ENCODE results near the gene JOSD2. TPM values are rescaled to one million over a fixed set of nuclear protein-coding genes. Genes with fewer than 3 reads are reported as not detected.
A peak's percentile ranks its signal among the peaks of the same experiment; 100 is the strongest.

The JOSD2 gene
- total RNA-seq, 2 experiments from 2014 or later, result 29.5 to 36.2 TPM

DNA sequence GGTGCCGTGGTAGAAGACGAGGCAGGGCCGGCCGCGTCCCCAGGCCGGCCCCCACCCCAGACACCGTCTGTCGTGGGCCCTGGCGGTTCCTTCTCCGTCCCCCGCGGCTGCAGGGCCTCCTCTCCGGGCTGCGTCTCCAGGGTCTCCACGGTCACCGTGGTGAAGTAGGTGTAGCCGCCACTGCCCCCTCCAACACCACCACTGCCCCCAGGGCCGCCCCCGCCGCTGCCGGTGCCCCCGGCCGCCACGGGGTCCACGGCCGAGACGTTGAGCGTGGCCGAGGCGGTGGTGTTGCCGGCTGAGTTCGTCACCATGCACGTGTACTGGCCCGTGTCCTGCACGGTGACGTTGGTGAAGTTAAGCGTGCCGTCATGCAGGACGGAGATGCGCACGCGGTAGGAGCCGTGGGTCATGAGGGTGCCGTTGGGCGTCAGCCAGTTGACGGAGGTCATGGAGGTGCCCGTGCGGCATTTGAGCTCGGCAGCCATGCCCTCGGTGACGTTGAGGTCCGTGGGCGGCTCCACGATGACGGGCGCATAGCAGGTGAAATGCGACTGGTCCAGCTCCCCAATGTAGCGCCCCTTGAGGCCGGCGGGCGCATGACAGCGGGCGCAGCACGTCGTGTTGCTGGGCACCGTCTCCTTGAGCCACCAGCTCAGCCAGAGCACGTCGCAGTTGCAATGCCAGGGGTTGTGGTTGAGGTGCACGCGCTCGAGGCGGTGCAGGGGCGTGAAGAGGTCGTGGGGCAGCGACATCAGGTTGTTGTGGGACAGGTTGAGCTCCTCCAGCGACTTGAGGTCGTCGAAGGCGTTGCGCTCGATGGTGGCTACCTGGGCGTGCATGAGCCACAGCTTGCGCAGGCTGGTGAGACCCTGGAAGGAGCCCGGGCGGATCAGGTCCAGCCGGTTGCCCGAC is 7.4 kb upstream of the JOSD2 start:
- H3K27ac Mint-ChIP-seq, result no peak overlapping the region
- H3K9me3 Mint-ChIP-seq, result no peaks in the 10 kb centered on the region
- peaks cover 3% of the 10 kb centered on the region for H3K27me3 Mint-ChIP-seq
- H3K4me3 Mint-ChIP-seq, result no peak overlapping the region
- no peak for DNase-seq
- POLR2A ChIA-PET, result no interaction called here
- no peaks in the 10 kb centered on the region for H3K36me3 Mint-ChIP-seq
- CTCF ChIA-PET, result interaction anchor here (1.3 to 1.5 kb wide), 2 partner anchors 19 to 58 kb away, joined by 3 to 5 read pairs; no protein-coding TSS in a partner anchor
- H3K4me1 Mint-ChIP-seq (ENCODE audit: low read depth), result peaks cover 3% of the 10 kb centered on the region
- intact Hi-C loops (cut with micrococcal nuclease), result no loop called here

DNA sequence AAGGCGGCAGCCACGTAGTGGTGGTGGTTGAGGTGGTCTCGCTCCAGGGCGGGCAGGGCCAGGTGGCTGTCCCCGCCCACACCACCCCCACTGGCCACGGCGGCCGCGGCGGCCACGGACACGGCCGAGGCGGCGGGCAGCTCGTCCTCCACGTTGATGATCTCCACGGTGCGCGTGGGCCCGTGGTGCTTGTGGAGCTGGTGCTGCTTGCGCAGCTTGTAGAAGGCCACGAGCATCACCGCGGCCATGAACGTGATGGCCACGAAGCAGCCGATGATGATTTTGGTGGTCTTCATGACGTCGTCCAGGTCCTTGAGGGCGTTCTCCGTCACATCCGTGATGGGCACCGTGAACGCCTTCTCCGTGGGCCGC is 6.7 kb upstream of the JOSD2 start:
- Mint-ChIP-seq H3K27me3 (peaks cover 6% of the 10 kb centered on the region), H3K36me3 (no peaks in the 10 kb centered on the region), H3K4me3 (no peak overlapping the region), H3K9me3 (no peaks in the 10 kb centered on the region), H3K4me1 (ENCODE audit: low read depth) (peaks cover 3% of the 10 kb centered on the region), H3K27ac (no peak overlapping the region)
- DNase-seq, result no peak
- ChIA-PET POLR2A (no interaction called here), CTCF (interaction anchor here (1.3 kb wide), 1 partner anchor 57 kb away, joined by 5 read pairs; no protein-coding TSS in a partner anchor)
- intact Hi-C loops (cut with micrococcal nuclease), result no loop called here

DNA sequence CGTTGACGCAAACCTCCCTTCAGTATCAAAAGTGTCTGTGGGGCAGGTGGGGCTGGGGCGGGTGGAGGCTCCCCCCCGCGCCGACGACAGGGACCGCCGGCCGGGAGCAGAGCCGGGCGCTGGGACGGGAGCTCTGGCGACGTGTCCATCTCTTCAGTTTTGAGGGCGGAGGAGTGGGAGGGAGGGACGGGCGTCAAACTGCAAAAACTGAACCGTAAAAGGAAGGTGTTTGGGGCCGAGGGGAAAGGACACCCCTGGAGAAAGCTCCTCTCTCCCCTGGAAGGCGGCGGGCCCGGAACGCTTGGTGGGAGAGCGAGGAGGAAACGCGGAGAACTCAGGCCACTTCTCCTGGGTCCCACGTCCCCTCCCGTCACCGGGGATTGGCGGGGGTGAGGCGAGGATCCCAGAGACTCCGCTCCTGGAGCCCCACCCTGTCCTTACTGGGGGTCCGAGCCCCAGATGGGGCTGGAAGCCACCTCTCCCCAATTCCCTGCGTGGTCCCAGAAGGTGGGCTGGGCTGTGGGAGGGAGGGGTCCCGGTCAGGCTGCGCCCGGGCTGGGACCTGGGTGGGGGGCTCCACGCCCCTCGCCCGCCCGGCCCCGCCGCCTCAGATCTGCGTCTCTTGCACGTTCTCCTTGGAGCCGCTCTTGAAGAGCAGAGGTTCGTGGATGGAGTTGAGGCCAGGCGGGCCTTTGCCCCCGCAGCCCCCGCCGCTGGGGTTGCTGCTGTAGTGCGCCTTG is 6.1 kb upstream of the JOSD2 start:
- no peaks in the 10 kb centered on the region for H3K36me3 Mint-ChIP-seq
- H3K9me3 Mint-ChIP-seq, result no peaks in the 10 kb centered on the region
- DNase-seq, result no peak
- ChIA-PET CTCF (no interaction called here), POLR2A (no interaction called here)
- no peak overlapping the region for H3K27ac Mint-ChIP-seq
- intact Hi-C loops (cut with micrococcal nuclease), result no loop called here
- H3K4me1 Mint-ChIP-seq (ENCODE audit: low read depth), result peaks cover 3% of the 10 kb centered on the region
- peaks cover 6% of the 10 kb centered on the region for H3K27me3 Mint-ChIP-seq
- no peak overlapping the region for H3K4me3 Mint-ChIP-seq

DNA sequence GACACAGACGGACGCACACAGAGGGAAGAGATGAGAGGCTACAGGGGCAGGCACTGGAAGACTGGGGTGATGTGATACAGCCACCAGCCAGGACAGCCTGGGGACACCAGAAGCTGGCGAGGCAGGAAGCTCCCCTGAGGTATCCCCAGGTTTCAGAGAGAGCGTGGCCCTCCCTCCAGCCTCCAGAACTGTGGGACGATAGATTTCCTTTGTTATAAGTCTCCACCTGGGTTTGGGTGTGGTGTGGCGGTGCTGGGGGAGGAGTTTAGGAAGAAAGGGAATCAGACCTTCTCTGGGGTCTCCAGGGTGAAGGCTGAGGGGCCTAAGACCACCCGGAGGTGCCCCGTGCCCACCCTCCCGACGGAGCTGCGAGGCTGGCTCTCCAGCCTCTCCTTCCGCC is 5.5 kb upstream of the JOSD2 start:
- Mint-ChIP-seq H3K36me3 (no peaks in the 10 kb centered on the region), H3K27me3 (peaks cover 6% of the 10 kb centered on the region), H3K4me1 (ENCODE audit: low read depth) (peaks cover 8% of the 10 kb centered on the region), H3K9me3 (no peaks in the 10 kb centered on the region), H3K4me3 (no peak overlapping the region), H3K27ac (no peak overlapping the region)
- intact Hi-C loops (cut with micrococcal nuclease), result no loop called here
- ChIA-PET POLR2A (no interaction called here), CTCF (no interaction called here)
- no peak for DNase-seq

DNA sequence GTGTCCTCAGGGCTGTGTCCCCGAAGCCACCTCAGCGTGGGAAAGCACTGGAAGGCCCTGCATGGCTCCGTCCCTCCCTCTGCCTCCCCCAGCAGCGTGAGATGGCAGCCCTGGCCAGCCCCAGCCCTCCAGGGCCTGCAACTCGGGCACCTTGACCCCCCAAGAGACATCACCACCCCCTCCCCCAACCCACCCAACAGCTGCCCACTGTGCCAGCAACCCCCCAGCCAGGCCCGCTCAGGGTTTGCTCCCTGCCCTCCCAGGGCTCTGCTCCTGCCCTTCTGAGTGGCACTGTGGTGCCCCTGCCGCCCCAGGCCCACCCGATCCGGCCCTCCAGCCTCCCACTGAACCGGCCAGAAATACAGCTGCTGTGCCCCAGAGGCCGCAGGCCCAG is 4.2 kb upstream of the JOSD2 start:
- no peak for DNase-seq
- H3K4me1 Mint-ChIP-seq (ENCODE audit: low read depth), result peaks cover 14% of the 10 kb centered on the region
- H3K27ac Mint-ChIP-seq, result no peak overlapping the region
- no peak overlapping the region for H3K4me3 Mint-ChIP-seq
- peaks cover 6% of the 10 kb centered on the region for H3K27me3 Mint-ChIP-seq
- H3K36me3 Mint-ChIP-seq, result no peaks in the 10 kb centered on the region
- intact Hi-C loops (cut with micrococcal nuclease), result no loop called here
- CTCF ChIA-PET, result no interaction called here
- POLR2A ChIA-PET, result no interaction called here
- no peaks in the 10 kb centered on the region for H3K9me3 Mint-ChIP-seq

DNA sequence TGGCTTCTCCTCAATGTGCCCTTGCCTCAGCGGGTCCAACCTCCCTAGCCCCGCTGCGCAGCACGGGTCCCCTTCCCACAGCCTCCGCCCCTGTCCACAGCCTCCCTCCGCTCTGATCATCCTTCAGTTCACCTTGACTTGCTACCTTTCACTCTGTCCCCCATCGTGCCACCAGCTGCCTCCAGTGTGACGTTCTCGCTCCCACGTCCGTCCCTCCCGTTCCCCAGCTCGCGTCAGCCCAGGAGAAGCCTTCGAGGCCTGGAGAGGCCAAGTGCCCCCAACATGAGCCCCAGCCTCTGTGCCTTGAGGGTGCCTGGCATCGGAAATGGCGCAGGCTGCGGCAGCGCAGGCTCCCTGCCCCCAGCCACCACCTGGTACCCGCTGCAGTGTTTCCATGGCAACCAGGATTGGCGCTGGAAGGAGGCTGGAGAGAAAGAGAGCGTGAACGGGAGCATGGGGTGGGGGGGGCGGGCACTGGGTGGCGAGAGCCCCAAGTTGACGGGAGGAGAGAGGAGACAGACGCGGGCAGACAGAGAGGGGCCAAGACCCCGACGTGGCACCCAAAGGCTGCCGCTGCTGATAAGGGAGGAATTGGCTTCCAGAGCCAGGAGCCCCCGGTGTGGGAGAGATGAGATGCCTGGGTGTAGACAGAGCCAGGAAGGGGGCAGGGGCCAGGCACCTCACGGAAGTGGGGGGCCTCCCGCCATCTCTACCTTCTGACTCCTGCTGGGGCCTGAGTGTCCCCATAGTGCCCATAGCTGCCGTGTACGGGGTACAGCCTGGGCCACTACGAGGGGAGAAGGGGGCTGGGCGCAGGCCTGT is 3.6 kb upstream of the JOSD2 start:
- H3K27me3 Mint-ChIP-seq, result peaks cover 6% of the 10 kb centered on the region
- no peaks in the 10 kb centered on the region for H3K36me3 Mint-ChIP-seq
- CTCF ChIA-PET, result no interaction called here
- H3K4me3 Mint-ChIP-seq, result no peak overlapping the region
- POLR2A ChIA-PET, result no interaction called here
- H3K9me3 Mint-ChIP-seq, result no peaks in the 10 kb centered on the region
- H3K4me1 Mint-ChIP-seq (ENCODE audit: low read depth), result peaks cover 14% of the 10 kb centered on the region
- no peak overlapping the region for H3K27ac Mint-ChIP-seq
- intact Hi-C loops (cut with micrococcal nuclease), result no loop called here
- DNase-seq, result no peak

DNA sequence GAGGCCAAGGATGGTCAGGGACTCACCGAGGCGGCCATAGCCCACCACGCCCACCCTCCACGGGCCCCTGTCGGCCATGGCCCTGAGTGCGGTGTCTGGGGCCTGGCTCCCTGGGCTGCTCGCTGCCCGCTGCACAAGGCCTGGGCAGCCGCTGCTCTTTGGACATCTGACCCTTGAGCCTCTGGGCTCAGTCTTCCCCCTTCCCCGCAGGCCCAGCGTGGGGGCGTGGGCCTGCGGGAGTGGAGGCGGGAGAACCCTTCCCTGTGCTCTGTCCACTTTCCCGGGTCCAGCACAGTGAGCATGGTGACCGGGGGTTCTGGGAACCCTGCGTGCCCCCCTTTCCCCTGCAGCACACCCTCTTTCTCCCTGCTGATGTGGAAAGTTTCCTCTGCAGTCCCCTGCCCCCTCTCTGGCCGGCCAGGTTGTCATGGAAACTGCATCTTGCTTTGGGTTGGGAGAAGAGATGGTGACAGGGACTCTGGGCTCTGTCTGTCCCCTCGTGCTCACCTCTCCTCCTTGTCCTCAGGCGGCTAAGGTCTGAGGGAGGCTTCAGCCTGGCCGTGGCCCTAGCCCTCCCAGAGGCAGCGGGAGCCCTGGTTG is 2.9 kb upstream of the JOSD2 start, which contains the start of gene ASPDH:
ASPDH (minus strand) TSS at position 168 of the 600 bp plus-strand sequence; CDS start at position 78, 90 bp downstream.
- CTCF ChIA-PET, result no interaction called here
- no peak within 1 kb of the TSS for H3K4me3 Mint-ChIP-seq
- POLR2A ChIA-PET, result no interaction called here
- intact Hi-C loops (cut with micrococcal nuclease), result no loop called here
- peaks cover 18% of the 10 kb centered on the region for H3K4me1 Mint-ChIP-seq (ENCODE audit: low read depth)
- H3K9me3 Mint-ChIP-seq, result no peaks in the 10 kb centered on the region
- H3K36me3 Mint-ChIP-seq, result peaks cover 3% of the 10 kb centered on the region
- H3K27ac Mint-ChIP-seq, result no peak within 1 kb of the TSS
- H3K27me3 Mint-ChIP-seq, result peaks cover 6% of the 10 kb centered on the region
- no peak for DNase-seq

DNA sequence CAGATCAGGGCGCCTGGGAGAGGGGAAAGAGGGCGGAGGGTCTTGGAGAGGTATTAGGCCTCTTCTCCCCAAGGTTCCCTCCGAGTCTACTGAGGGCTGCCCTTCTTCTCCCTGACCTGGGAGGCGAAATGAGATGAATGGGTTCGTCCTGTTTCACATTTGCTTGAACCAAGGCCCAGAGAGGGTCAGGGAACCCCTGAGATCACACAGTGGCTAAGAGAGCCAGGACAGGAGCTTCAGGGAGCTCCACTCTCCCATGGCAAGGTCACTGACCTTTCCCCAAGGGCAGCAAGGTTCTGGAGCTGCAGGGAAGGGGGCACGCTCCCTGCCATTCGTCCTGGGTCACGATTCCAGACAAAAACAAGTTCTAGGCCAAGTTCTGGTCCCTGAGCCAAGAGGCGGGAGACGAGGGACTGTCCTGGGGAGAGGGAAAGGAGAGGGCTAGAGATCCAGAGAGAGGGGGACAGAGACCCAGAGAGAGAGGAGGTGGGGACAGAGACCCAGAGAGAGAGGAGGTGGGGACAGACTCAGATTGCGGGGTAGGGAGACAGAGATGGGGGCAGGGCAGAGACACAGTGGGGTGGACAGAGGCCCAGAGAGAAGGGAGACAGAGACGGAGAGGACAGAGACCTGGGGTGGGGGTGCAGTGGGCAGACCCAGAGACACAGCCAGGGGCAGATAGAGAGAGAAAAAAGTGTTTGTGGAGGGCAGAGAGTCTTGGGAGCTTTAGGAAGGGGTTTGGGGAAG is 2.2 kb upstream of the JOSD2 start:
- Mint-ChIP-seq H3K4me3 (no peak overlapping the region), H3K27me3 (peaks cover 5% of the 10 kb centered on the region), H3K4me1 (ENCODE audit: low read depth) (peaks cover 18% of the 10 kb centered on the region), H3K27ac (no peak overlapping the region), H3K9me3 (no peaks in the 10 kb centered on the region), H3K36me3 (peaks cover 3% of the 10 kb centered on the region)
- ChIA-PET POLR2A (no interaction called here), CTCF (no interaction called here)
- DNase-seq, result no peak
- intact Hi-C loops (cut with micrococcal nuclease), result no loop called here

DNA sequence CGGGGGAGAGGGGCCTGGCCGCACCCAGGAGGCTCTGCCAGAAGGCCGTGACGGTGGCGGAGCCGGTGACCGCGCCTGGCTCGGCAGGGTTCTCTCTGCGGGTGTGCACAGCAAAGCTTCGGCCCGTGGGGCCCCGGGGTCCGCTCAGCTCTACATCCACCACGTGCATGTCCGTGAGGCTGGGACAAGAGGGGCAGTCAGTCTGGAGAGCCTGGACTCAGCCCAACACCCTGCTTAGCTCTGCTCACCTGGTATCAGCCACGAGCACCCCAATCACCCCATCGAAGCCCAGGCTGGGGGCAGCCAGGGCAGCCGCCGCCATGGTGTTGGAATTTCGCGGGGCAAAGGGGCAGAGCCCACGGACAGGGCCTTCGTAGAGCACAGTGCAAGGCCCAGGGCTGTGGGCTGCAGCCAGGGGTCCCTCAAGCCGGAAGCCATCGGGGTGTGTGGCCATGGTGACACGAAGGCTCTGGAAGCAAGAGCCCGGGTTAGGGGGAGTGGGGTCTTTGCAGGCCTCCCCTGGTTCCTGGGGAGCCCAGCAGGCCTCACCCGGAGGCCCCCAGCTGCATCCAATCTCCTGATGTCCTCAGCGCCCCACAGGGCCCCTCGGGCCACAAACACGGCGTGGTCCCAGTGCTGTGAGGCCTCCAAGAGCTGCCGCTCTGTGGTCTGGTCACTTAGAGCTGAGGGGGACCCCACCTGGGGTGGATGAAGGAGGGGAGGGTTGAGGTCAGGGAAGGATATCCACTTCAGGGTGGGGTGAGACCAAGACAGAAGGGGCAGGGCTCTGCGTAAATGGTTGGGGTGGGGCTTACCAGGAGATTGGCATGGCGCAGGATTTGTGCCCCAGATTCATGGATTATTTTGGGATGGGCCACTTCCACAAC is 1.4 kb upstream of the JOSD2 start:
- H3K36me3 Mint-ChIP-seq, result peaks cover 3% of the 10 kb centered on the region
- no peak overlapping the region for H3K4me3 Mint-ChIP-seq
- H3K27ac Mint-ChIP-seq, result no peak overlapping the region
- peaks cover 5% of the 10 kb centered on the region for H3K27me3 Mint-ChIP-seq
- peaks cover 18% of the 10 kb centered on the region for H3K4me1 Mint-ChIP-seq (ENCODE audit: low read depth)
- ChIA-PET POLR2A (interaction anchor here (1.0 to 1.6 kb wide), 2 partner anchors 10 to 36 kb away, joined by 3 to 4 read pairs; partner anchors contain the start of genes EMC10 and GARIN5A), CTCF (interaction anchor here (0.9 to 2.2 kb wide), 2 partner anchors 26 to 44 kb away, joined by 5 to 9 read pairs; no protein-coding TSS in a partner anchor)
- no peaks in the 10 kb centered on the region for H3K9me3 Mint-ChIP-seq
- intact Hi-C loops (cut with micrococcal nuclease), result no loop called here
- DNase-seq, result no peak

DNA sequence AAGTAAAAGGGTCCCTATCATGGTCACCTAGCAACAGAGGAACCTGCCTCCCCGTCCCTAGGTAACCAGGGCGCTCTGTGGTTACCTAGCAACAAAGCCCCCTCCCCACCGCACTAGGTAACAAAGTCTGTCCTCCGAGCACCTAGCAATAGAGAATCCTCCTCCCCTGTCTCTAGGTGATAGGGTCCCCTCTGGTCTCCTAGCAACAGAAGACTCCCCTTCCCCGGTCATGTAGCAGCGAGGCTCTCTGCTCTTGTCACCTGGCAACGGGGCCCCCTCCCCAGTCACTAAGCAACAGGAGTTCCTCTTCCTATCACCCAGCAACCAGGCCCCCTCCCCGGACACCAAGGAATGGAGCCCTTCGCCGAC is 307 bp downstream of the JOSD2 start:
- CTCF ChIA-PET, result interaction anchor here (0.8 to 2.2 kb wide), 3 partner anchors 24 to 154 kb away, joined by 4 to 9 read pairs (median 5); no protein-coding TSS in a partner anchor
- Mint-ChIP-seq H3K36me3 (peaks cover 3% of the 10 kb centered on the region), H3K27me3 (peaks cover 5% of the 10 kb centered on the region), H3K4me1 (ENCODE audit: low read depth) (peaks cover 18% of the 10 kb centered on the region), H3K4me3 (peak overlapping the region; percentile 87), H3K9me3 (no peaks in the 10 kb centered on the region), H3K27ac (peak overlapping the region; percentile 82)
- intact Hi-C loops (cut with micrococcal nuclease), result loop anchor here (1.0 to 2.0 kb wide), 5 partner anchors 34 to 598 kb away; partner anchors contain the start of genes CTU1, EMC10, GARIN5A and VRK3
- DNase-seq, result no peak
- POLR2A ChIA-PET, result interaction anchor here (0.6 to 1.0 kb wide), 4 partner anchors 32 to 153 kb away, joined by 3 to 6 read pairs (median 4); partner anchors contain the start of gene NR1H2
